Measurements from ENCODE around the gene MED14.
"Not testable (repeated sequence)": the region's sequence is repeated elsewhere in the genome, so short reads cannot be mapped to it uniquely, and the experiment has no call there.

Gene MED14

DNA sequence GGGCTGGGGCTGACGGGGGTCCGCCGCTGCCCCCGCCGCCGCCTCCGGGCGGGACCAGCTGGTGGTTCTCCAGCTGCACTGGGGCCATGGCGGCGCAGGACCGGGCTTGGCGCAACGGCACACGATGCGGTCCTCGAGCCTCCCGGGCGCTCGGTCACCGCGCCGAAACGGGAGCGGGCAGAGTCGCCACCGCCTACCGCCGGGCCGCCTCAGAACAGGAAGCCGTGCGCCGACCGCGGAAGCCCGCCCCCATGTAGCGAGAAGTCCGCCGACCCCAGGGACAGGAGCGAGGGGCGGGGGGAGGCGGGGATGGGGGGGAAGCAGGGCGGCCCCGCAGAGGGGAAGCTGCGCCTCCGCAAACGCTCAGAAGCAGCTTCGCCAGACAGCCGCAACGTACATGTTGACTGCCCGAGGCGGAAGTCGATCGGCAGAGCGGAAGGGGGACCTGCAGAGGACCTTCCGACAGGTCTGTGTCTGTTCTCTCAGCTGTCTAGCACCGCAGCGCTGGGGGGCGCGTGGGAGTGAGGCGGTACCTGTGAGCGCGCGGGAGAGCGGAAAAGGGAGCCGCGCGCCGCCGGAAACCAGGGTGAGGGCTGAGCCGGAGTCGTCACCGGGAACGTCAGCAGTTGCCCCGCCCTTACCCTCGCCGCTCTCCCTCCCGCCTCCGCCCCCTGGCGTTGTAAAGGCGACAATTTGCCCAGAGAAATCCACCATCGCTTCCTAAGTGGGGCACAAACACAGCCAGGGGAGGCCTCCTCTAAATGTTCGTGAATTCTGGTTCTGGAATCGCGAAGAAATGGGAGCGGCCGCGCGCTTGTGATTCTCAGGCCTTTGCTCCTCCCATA is at the start of gene MED14:
MED14 (minus strand) TSS at position 218 of the 845 bp plus-strand sequence; CDS start at position 88, 130 bp downstream.
- peak; percentile 52 for DNase-seq

DNA sequence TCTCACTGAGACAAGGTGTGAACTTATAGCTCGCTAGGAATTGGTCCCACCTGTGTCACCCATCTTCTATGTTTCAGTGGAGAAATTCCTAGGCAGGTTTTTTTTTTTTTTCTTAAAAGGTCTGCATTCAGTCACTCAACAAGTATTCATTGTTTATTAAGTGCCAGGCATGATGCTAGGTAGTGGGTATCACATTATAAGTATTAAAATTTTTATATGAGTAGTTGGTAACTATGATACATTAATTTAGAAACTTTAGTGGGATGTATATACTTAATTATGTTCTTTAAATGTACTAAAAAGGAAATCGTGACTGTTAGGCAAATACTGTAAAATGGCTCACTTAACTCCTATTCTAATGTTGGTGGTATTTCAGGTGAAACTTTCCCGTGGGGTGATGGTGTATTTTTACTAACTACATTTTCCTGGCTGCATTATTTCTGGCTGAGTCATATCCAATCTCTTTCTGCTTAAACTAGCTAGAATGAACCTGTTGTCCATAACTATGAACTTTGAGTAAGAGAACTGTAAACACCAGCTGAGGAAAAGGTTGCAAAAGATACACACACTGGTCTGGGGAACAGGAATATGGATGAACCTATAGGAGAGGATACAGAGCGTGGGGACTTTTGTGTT is 49.3 kb upstream of the MED14 start:
- DNase-seq: no peak

DNA sequence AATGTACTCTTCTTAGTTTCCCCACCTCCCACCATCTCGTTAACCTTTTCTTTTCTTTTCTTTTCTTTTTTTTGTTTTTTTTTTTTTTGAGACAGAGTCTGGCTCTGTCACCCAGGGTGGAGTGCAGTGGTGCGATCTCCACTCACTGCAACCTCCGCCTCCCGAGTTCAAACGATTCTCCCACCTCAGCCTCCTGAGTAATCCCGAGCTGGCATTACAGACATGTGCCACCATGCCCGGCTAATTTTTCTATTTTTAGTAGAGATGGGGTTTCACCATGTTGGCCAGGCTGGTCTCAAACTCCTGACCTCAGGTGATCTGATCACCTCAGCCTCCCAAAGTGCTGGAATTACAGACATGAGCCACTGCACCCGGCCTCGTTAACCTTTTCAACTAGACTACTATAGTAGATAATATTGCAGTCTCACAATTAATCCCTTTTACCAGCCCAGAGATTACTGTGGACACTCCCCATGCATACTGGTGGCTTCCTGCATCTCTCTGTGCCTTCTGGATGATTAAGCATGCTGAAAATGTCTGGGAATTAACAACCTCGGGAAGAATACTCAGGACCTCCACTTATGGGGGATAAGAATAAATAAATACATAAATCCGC is 47.4 kb upstream of the MED14 start:
- not testable (repeated sequence) for DNase-seq

DNA sequence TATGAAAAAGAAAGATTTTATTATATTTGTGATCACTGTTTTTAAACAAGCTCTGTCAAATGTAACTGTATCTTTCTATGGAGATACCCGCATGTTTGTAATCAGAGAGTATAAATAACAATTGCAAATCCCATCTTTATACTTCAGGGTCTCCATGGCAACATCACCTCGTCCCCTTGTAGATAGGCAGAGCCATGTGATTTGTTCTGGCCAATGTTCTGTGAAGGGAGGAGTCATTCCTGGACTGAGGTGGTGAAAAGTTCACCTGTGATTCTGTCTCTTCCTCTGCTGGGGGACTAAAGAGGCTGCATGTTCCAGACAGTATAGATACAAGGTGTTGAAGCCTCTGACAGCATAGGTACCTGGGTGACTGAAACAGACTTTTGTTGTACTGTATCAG is 45.6 kb upstream of the MED14 start:
- no peak for DNase-seq

DNA sequence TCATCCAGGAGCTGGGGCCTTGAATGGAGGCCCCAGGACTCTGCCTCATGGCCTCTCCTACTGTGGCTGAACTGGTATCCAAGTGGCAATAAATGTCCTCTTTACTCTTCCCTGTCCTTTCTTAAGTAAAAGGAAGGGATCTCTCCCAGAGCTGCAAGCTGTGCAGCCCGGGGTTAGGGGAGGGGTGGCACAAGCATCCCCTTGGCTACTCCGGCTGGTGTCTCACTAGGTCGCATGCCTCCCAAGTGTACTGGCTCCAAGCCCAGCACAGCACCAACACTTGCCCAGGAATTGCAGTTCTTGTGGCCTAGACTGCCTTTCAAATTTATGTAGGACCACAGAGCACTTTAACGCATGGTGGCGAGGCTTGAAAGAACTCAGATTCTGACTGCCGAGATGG is 44.7 kb upstream of the MED14 start:
- no peak for DNase-seq

DNA sequence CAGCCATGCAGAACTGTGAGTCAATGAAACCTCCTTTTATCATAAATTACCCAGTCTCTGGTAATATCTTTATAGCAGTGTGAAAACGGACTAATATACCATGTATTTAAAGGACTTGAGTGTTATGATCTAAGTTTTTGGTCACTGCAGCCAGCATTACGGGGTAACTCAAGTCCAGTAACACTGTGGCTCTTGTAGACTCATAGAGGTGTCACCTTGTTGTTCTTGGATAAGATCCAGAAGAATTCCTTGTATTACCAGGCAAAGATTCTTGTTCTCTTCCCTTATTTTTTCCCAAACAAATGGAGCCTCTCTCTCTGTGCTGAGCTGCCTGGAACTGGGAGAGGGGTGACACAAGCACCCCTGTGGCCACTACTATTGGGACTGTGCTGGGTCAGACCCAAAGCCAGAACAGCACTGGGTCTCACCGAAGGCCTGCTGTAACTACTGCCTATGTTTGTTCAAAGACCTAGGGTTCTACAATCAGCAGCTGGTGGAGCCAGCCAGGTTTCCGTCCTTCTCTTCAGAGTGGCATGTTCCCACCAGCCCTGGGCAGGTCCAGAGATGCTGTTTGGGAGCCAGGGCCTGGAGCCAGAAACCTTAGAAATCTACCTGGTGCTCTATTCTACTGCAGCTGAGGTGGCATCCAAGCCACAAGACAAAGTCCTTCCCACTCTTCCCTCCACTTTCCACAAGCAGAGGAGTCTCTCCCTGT is 43.7 kb upstream of the MED14 start:
- no peak for DNase-seq

DNA sequence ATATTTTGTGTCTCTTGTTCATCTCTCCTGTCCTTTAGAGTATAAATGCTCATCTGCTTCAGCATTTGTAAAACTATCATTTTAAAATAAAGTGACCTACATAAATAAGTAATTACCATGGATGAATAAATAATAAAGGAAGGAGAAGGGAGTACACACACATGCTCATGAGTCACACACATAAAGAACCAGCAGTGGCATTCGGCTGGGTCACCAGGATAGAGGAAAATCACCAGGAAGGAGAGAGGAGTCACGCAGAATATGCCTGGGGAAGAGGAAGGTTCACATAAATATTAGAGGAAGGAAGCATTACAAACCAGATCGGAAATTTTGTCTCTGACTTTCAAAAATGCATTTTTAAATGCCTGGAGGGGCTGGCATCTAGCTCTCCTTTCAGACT is 38.5 kb upstream of the MED14 start:
- no peak for DNase-seq

DNA sequence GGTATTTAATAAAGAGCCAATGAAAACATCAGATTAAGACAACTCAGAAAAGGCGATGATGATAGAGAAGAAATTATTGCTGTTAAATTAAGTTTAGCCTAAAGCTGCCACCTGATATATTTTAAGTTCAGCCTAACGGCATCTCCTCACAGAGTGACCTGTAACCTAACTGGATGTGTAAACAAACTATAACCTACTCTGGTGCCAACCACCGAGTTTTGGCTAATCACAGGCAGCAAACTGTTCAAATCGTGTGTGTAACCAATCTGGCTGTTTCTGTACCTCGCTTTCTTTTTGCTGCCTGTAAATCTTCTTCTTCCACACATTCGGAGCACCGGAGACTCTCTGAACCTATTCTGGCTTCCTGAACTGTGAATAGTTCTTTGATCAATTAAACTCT is 37.8 kb upstream of the MED14 start:
- DNase-seq: no peak

DNA sequence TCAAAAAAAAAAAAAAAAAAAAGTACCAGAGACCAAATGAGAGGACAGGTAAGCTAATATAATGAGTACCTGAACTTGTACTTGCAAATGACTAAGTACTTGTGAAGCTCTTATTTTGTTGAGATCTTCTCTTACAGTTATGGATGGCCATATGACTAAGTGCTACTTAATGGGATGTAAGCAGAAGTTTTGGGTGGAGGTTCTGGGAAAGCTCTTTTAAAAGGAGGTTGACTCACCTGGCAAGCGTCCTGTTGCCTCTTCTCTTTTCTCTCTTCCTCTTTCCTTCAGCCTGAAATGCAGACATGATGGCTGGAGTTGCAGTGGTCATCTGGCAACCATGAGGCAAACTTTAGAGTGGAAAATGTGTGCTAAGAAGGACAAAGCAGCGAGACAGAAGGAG is 36.9 kb upstream of the MED14 start:
- no peak for DNase-seq

DNA sequence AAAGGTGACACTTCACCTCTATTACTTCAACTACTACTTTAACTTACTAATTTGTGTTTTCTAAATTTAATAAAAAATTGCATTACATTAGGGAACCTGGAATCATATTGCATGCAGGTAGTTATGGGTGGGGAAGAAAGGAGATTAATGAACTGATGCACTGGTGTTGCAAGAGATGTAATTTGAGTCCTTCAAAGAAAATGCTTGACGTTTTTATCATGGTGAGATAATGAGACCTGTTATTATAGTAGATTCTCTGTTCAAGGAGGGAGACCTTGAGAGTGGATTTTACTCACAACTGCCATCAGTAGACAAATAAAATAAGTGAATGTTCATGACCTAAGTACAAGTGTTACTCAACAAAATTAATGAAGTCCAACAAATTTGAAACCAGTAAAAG is 26.4 kb upstream of the MED14 start:
- no peak for DNase-seq

DNA sequence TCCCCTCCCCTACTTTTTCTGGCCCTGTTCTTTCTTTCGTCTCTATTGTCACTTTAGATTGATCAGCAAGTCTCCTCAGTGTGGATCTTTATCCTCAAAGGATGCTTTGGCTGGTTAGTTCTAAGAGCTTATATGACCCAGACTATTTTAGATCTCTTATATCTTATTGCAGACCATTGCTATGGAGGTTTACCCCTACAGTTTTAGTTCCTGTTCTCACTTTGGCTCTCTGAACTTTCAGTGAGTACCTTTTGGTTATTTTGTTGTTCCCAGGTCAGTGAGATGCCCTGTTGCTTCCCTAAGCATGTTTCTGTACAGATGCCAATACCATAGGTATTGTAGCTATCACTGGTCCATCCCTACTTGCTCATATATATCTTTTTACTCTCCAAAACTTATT is 24.0 kb upstream of the MED14 start:
- no peak for DNase-seq

DNA sequence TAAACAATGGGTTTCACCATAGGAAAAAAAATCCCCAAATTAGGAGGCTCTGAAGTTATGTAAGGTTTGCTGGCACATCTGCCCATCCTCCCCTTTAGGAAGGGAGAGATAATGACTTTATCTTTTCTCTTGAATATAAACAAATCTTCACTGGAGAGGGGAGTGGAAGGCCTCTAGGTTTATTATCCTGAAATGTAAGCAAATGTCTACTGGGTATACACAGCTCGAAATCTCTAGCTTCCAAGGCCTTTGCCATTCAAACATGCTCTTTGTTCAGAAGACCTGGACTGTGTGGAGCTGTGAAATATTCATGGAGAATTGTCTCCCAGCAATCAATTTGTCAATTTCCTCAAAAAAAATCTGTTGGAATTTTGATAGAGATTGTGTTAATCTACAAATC is 21.7 kb upstream of the MED14 start:
- no peak for DNase-seq

DNA sequence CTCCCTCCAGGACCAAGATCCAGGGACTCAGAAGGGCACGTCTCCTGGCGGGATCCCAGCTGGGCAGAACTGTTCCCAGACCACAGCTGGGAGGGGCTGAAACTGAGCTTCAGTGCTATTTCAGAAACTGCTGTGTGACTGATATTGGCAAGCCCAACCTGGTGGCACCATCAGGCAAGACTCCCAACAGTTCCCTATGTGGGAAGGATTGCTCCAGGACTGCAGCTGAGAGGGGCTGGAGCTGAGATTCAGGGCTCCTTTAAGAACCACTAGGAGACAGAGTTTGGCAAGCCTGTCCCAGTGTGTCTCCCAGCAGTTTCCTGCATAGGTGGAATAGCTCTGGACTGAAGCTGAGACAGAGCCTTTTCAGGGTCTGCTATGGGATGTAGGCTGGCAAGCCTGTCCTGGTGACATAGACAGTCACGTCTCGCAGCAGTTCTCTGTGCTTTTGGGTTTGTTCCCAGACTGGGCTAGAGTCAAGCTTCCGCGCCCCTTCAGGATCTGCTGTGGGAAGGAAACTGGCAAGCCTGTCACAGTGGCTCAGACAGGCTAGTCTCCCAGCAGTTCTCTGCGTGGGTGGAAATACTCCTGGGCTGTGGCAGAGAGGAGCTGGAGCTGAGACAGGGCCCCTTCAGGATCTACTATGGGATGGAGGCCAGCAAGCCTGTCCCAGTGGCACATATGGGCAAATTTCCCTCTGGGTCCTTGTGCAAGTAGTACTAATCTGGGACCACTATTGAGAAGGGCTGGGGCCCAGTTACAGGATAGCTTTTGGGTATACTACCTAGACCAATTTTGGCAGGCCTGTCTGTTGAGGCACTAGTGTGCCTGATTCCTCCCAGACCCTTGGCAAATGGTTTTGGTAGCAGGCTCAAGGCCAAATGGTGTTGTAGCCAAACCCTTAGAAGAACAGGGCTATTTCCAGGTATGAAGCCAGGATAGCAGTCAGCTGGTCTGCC is 20.2 kb upstream of the MED14 start:
- no peak for DNase-seq

DNA sequence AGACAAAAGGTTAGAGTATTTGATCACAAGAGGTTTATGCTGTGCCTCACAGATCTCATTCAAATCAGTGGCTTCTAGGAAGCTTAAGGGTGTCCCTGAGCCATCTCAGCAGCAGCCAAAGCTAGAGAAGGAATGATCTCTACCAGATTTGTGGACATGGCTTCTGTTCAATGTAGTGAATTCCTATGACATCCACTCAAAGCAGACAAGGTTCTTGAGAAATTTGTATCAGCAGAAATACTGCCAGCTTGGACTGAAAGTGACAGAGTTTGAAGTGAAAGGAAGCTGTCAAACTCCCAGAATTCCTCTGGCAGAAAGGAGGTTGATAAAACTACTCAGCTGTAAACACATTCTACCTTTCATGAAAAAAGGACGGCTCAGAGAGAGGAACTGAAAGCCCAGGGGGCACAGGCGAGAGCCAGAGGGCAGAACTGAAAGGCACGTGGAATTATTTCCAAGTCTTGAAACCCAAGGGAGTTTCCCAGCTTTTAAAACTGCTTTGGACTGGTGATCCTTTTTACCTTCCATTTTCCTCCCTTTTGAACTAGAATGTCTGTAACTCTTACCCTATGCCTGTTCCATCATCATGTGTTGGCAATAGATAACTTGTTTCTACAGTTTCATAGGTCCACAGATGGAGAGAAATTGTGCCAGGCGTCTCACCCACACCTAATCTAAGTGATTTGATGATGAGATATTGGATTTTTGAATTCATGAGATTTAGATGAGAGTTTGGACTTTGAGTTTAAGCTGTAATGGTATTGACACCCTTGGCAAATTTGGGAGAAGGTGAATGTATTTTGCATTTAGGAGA is 14.5 kb upstream of the MED14 start:
- DNase-seq: no peak

DNA sequence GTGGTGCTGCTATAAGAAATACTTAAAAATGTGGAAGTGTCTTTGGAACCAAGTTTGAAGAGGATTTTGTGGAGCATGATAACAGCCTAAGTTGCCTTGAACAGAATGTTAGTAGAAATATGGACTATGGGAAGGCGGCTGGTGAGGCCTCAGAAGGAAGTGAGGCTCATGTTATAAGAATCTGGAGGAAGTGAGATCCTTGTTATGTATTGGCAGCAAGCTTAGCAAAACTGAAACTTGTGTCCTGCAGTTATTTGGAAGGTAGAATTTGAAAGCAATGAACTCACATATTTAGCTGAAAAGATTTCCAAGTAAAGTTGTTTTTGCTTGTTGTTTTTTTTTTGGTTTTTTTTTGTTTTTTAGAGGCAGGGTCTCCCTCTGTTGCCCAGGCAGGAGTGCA is 13.6 kb upstream of the MED14 start:
- no peak for DNase-seq

DNA sequence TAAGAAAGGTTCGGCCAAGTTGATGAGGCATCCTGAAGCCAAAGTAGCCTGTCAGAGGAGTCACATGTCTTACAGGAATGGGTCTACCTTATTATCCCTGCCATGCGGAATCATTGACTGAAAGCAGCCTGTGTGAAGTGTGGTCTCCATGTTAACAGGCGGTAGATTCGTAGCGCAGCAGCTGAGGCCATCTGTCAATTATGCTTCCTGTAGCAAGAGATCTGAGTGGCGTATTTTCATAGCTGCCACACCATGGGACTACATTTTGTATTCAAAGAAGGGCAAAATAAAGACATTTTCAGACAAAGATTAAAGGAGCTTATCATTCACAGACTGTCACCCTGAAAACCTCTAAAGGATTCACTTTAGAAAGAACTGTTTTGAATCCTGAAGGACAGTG is 11.2 kb upstream of the MED14 start:
- no peak for DNase-seq

DNA sequence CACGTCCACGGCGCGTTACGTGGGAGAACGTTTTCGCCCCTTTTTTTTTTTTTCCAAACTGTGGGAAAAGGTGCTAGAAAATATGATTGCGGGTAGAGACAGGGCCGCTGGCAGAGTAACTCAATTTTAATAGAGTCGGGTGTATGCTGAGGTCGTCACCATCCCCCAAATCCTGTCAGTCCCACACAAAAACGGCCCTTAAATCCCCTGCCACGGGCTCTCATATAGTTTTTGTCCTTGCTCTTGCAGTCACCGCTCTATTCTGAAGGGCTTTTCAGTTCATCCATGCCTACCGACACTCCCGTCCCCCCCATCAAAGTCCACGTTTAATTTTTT is 796 bp upstream of the MED14 start:
- peak; percentile 1 for DNase-seq

DNA sequence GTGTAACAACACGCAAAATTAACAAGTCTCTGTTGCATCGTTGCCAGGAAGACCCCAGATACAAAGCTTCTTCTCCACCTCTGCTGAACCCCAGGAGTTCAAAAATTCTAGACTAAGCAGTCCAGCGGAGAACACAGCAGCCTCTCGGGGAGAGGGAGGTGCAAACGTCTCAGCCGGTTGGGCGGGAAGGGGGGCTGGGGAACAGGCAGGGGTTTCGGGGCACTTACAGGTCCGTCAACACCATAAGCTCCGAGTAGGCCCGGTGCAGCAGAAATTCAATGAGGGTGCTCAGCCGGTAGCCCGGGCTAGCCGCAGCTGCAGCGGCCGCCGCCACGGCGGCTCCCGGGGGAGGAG is 394 bp downstream of the MED14 start:
- no peak for DNase-seq

DNA sequence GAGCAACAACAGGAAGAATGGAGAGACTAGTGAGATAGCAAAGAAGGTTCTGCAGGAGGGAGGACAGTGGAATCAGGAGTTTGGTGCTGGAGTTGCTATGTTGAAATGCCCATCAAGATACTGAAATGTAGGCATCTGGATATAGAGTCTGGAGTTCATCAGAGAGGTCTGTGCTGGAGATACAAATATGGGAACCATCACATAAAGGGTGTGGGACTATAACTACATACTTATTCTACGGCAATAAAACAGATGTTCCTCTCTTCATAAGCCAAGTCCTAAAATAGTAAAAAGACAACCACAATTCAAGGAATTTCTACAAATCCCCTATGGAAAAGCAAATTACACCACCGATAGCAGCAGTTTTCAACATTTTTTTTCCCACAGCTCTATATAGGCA is 1.6 kb downstream of the MED14 start:
- DNase-seq: no peak

DNA sequence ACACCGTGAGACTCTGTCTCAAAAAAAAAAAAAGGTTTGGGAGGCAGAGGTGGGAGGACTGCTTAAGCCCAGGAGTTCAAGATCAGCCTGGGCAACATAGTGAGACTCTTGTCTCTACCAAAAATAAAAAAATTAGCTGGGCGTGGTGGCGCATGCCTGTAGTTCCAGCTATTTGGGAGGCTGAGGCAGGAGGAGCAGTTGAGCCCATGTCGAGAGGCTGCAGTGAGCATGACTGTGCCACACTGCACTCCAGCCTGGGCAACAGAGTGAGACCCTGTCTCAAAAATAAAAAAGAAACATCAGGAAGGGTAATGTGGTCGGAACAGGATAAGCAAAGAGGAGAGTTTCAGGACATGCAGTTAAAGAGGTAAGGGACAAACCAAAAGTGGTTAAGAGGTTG is 2.8 kb downstream of the MED14 start:
- not testable (repeated sequence) for DNase-seq

Measured in SHP77 treated with DMSO at 0.1 percent for 48 hours (cell line).